ENCODE results near the gene AKT3.

Gene AKT3

DNA sequence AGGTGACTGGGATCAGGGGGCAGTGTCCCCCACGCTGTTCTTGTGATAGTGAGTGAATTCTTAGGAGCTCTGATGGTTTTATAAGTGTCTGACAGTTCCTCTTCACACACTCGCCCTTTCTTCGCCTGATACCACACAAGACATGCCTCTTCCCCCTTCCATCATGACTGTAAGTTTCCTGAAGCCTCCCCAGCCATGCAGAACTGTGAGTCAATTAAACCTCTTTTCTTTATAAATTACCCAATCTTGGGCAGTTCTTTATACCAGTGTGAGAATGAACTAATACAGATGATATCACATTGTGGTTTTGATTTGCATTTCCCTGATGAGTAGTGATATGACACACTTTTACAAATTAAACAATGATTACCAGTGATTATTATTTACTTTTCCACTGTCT is 229.9 kb downstream of the AKT3 start:
- ChIA-PET POLR2A (no interaction called here), CTCF (no interaction called here)
- TF ChIP-seq, protein P1, sequence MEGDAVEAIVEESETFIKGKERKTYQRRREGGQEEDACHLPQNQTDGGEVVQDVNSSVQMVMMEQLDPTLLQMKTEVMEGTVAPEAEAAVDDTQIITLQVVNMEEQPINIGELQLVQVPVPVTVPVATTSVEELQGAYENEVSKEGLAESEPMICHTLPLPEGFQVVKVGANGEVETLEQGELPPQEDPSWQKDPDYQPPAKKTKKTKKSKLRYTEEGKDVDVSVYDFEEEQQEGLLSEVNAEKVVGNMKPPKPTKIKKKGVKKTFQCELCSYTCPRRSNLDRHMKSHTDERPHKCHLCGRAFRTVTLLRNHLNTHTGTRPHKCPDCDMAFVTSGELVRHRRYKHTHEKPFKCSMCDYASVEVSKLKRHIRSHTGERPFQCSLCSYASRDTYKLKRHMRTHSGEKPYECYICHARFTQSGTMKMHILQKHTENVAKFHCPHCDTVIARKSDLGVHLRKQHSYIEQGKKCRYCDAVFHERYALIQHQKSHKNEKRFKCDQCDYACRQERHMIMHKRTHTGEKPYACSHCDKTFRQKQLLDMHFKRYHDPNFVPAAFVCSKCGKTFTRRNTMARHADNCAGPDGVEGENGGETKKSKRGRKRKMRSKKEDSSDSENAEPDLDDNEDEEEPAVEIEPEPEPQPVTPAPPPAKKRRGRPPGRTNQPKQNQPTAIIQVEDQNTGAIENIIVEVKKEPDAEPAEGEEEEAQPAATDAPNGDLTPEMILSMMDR (IDR thresholded peaks at IDR 0.05; ENCODE audit: insufficient read depth, low read length, missing control alignments): no peak
- DNase-seq (ENCODE audit: low read depth, low spot score): no peak
- H3K4me3 ChIP-seq (ENCODE audit: low read depth, low read length): no peak overlapping the region

DNA sequence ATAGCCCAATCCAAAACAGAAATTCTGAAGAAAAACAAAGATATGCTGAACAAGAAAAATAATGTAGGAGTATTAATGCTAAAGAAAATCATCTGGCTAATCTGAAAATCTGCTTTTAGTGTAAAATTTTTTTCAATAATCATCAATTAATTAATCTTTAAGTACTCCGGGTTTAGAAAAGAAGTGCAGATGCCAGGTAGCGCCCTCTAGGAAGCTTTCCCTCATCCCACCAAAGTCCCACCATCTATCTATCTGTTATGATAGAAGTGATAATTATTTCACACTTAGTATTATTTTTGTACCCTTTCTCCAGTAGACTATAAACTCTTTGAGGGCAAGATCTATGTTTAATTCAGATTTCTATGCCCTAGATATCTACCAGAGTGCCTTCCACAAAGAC is 240.3 kb downstream of the AKT3 start:
- TF ChIP-seq, protein P1 (IDR thresholded peaks at IDR 0.05; ENCODE audit: insufficient read depth, low read length, missing control alignments): no peak
- POLR2A ChIA-PET: no interaction called here
- CTCF ChIA-PET: no interaction called here
- H3K4me3 ChIP-seq (ENCODE audit: low read depth, low read length): no peak overlapping the region
- no peak for DNase-seq (ENCODE audit: low read depth, low spot score)

- CTCF ChIA-PET: no interaction called here
- TF ChIP-seq, protein P1 (IDR thresholded peaks at IDR 0.05; ENCODE audit: insufficient read depth, low read length, missing control alignments): no peak
- DNase-seq (ENCODE audit: low read depth, low spot score): no peak
- H3K4me3 ChIP-seq (ENCODE audit: low read depth, low read length): no peak overlapping the region
- POLR2A ChIA-PET: no interaction called here
Observed at GRCh38 chr1:243605604-243606003, 244.4 kb downstream of the AKT3 start.

DNA sequence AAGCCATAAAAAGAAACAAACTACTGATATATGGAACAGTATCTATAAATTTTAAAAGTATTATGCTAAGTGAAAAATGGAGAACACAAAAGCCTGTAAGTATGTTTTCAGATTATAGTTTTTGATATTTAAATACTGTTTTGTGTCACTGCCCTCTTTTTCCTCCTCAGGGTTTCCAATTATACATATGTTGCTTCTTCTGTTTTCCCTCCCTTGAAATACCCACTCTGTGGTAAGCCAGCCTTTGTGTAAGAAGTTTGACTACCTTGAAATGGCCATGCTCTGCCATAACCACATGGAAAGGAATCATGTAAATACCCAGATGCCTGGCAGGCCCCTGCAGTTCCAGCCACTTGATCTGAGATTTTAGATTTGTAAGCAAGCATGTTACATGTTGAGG is 248.3 kb downstream of the AKT3 start:
- no peak for DNase-seq (ENCODE audit: low read depth, low spot score)
- TF ChIP-seq, protein P1 (IDR thresholded peaks at IDR 0.05; ENCODE audit: insufficient read depth, low read length, missing control alignments): no peak
- POLR2A ChIA-PET: no interaction called here
- no peak overlapping the region for H3K4me3 ChIP-seq (ENCODE audit: low read depth, low read length)
- CTCF ChIA-PET: no interaction called here

GRCh38 chr1:243598433-243598832 is 251.6 kb downstream of the AKT3 start:
- no peak overlapping the region for H3K4me3 ChIP-seq (ENCODE audit: low read depth, low read length)
- peak; percentile 65 for DNase-seq (ENCODE audit: low read depth, low spot score)
- CTCF ChIA-PET: no interaction called here
- POLR2A ChIA-PET: no interaction called here
- TF ChIP-seq, protein P1 (IDR thresholded peaks at IDR 0.05; ENCODE audit: insufficient read depth, low read length, missing control alignments): no peak

- ChIA-PET CTCF (no interaction called here), POLR2A (no interaction called here)
- DNase-seq (ENCODE audit: low read depth, low spot score): no peak
- TF ChIP-seq, protein P1 (IDR thresholded peaks at IDR 0.05; ENCODE audit: insufficient read depth, low read length, missing control alignments): no peak
- no peak overlapping the region for H3K4me3 ChIP-seq (ENCODE audit: low read depth, low read length)
Observed at GRCh38 chr1:243597383-243597782, 252.7 kb downstream of the AKT3 start.

Data from AG04449 (cell line).